Activated CD4-positive, CD25-positive, alpha-beta regulatory T cell treated with anti-CD3 and anti-CD28 coated beads, Interleukin-2, amount 50 U/mL, for 16 hours (primary cell): Measurements from ENCODE around the gene FKBP7.
"Not testable (repeated sequence)": the region's sequence is repeated elsewhere in the genome, so short reads cannot be mapped to it uniquely, and the experiment has no call there.

Source experiments
- DNase-seq: peaks from one replicate; pipeline ENCODE4 v3.0.0-alpha.2; 2020; ENCODE audit warnings: low read depth, low spot score

Gene FKBP7

DNA sequence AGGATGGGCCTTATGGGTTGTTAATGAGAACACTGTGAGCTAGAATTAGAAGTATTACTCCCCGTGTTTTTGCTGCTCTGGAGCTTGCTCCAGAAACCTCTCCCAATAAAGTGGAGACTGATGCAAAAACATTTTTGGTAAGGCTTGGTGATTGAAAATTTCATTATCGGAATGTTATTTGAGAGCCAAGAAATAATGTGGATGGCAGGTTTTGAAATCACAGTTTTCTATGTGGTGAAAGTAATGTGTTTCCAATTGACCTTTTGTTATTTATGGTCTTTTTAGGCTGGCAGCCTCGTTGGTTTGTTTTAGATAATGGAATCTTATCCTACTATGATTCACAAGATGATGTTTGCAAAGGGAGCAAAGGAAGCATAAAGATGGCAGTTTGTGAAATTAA, 7.0 kb upstream of the FKBP7 start:
- no peak for DNase-seq

DNA sequence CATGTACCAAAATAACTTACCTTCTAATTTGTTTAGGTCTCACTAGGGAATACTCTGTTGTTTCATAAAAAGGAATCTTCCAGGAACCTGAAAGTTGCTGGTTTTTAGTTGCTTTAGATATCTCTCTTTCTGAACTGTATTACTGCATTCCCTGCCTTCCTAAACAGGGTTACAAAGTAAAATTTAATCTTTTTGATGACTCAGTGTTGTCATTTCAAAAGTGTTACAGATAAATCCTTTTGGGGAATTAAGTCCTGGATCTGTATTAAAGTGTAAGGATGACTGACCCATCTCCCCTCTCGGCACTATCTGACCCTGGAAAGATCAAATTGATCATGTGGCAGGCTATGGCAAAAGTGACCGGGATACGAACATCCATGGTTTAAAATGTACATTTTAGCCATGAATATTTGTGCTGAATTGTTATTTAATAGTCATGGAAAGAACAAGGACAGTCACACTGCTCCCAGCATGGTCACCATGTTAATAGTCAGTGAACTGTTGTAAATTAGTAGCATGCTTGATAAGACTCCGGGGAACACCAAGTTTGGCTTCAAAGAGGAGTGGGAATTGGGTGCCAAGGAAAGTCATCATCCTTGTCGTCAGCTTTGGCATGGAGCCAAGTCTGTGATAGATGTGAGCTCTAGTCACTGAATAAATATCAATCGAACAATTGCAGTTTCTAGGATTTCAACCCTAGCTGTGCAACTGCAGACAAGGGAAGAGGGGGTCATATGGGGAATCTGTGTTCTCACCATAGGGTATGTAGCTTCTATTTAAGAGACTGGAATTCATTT, 6.0 kb upstream of the FKBP7 start:
- no peak for DNase-seq

GRCh38 chr2:178482437-178482836, 4.0 kb upstream of the FKBP7 start:
- no peak for DNase-seq

GRCh38 chr2:178480227-178481181, 2.1 kb upstream of the FKBP7 start, which contains the start of gene PLEKHA3:
TSS of gene PLEKHA3 (plus strand) at chr2:178480457. CDS start at chr2:178480870, 413 bp downstream.
- peak; percentile 62 for DNase-seq

DNA sequence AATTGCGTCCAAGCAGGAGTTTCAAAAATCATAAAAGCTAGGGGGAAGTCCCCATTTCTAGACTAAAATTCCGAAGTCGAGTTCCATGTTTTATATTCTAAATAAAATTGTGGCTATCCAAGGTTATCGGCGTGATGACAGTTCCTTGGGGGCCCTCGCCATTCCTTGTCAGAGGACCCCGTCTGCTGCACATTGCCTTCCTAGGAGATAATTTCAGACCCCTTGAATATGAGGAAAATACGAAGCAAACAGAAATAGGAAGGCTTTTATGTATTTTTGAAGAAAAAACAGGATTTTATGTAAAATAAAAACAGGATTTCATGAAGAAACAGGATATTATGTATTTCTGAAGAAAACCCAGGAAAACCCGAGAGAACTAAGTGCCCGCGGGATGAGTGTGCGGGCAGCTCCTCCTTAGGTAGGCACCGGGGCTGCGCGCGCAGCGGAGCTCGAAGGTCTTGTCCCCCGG, 1.4 kb upstream of the FKBP7 start:
- DNase-seq, result no peak

- DNase-seq, result no peak
These were observed 846 bp upstream of the FKBP7 start for GRCh38 chr2:178479275-178479616.

- DNase-seq, result no peak
These were observed 316 bp downstream of the FKBP7 start for GRCh38 chr2:178478130-178478438.

GRCh38 chr2:178477443-178478129, 814 bp downstream of the FKBP7 start:
- DNase-seq, result no peak

DNA sequence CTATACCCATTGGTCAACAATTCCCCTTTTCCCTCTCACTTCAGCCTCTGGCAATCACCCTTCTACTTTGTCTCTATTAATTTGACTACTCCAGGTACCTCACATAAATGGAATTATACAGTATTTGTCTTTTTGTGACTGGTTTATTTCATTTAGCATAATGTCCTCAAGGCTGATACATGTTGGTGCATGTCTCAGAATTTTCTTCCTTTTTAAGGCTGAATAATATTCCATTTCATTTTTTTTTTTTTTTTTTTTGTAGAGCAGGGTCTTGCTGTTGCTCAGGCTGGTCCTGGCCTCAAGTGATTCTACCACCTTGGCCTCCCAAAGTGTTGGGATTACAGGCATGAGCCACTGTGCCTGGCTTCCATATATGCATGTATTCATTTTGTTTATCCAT, 1.9 kb downstream of the FKBP7 start:
- DNase-seq, result no peak

DNA sequence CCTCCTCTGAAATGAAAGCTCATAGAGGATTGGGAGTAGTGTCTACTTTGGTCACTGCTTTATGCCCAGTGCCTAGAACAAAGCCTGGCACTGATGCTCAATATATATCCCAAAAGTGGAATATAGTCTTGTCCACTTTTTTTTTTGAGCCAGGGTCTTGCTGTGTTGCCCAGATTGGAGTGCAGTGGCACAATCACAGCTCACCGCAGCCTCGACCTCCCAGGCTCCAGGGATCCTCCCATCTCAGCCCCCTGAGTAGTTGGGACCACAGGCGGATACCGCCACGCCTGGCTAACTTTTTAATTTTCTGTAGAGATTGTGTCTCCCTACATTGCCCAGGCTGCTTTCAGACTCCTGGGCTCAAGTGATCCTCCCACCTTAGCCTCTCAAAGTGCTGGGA, 3.8 kb downstream of the FKBP7 start:
- no peak for DNase-seq

DNA sequence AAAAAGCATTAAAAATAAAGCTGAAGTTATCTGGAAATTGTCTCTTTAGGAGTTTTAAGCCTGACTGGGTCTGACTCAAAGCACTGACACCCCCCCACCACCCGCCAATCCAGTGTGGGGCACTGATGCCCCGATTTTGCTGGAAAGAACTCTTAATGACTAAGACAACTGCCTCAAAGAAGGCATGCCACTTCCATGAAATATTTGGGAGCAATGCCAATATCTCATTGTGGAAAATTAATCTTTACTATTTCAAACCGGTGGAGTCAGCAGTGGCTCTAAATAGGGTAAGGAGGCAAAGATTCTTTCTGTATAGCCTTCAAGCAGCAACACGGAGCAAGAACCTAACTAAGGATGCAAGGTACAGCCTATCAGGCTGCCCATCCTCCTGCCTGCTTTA, 4.5 kb downstream of the FKBP7 start:
- no peak for DNase-seq

GRCh38 chr2:178473373-178473772, 5.0 kb downstream of the FKBP7 start:
- no peak for DNase-seq

DNA sequence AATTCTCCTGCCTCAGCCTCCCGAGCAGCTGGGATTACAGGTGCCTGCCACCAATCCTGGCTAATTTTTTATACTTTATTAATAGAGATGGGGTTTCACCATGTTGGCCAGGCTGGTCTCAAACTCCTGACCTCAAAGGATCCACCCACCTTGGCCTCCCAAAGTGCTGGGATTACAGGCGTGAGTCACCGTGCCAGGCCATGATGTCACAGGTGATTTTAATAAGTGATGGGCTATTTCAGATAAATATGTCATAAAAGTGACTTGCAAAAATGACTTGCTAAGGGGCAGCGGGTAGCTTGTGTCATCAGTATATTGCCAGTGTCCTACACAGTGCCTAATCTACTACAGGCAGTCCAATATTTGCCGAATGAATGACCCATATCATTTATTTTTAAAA, 7.1 kb downstream of the FKBP7 start:
- DNase-seq, result not testable (repeated sequence)

DNA sequence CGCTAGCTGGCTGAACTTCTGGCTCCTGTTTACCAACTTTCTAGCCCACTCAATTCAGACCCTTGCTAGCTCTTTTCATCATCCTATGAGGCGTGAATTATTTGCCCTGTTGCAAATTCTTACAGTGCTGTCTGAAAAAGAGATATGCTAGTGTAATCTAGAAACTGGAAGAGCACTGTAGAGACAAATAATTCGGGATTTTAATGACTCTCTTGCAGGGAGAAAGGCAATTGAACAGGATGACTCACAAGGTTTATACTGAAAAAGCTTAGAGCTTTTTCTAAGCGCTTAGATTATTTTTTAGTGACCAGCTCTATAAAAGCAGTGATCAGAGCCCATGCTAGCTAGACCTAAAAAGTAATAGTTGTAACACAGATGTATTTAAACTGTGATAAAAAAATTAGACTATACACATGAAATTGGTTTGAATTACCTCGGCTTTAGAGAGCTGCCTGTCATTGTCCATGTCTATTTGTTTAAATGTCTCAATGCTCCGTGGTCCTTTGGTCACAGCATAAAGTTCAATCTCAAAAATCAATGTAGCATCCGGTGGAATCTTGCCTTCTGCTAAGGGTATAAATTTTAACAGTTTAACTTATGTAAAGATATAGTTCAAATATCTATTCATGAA, 9.1 kb downstream of the FKBP7 start:
- no peak for DNase-seq

DNA sequence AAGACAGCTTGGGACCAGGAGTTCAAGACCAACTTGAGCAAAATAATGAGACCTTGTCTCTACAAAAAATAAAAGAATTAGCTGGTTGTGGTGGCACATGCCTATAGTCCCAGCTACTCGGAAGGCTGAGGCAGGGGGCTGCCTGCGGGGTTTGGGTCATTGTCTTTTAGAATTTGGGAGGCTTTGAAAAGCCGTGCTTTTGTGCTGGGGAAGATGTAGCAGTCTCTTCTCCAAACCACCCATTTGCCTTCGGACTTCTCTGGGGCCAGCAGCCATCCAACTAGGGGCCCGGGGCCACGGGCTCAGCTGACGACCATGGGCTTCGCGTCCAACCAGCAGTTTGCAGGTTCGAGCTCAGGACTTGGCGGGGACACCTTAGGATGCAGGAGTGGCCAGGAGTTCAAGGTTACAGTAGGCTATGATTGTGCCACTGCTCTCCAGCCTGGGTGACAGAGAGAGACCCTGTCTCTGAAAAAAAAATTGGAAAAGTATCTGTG, 21.0 kb downstream of the FKBP7 start:
- DNase-seq, result no peak

DNA sequence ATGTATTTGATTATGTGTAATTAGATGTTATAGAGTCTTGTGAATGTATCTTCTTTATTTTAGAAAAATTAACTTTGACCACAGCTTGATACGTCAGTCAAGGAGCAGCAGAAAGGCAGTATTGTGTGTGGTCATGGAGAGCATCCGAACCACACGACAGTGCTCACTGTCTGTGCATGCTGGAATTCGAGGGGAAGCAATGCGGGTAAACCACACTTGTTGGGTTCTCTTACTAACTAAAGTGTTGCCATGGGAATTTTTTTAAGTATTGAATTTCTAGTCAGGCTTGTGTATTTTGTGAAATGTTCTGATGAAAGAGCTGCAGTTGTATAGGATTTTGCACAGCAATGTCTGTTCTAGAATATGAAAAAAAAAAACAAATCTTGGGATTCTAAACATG, 22.5 kb downstream of the FKBP7 start:
- no peak for DNase-seq

DNA sequence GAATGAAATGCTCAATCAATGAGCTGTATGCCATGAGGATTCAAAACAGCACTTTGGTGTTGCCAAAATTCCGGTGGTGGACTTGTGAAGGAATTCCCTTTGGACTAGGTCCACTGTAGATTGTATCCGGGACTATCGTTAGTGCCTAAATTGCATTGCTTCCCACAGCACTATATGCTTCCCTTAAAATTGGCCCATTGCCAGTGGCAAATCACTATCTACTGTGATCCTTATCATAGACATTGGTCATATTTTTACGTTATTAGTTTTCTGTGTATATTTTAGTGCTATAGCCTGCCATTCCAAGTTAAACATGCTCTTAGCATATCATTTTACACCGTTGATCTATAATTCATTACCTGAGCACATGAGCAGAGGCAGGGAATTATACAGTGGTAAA, 25.5 kb downstream of the FKBP7 start:
- no peak for DNase-seq

- no peak for DNase-seq
These were observed 26.1 kb downstream of the FKBP7 start for GRCh38 chr2:178452334-178452733.

- peak; percentile 87 for DNase-seq
These were observed 27.4 kb downstream of the FKBP7 start, which contains the start of the genes PJVK and PRKRA for GRCh38 chr2:178450774-178451525. TSS of gene PJVK (plus strand) at chr2:178451378. CDS start at chr2:178453410, 2,032 bp downstream. TSS of gene PRKRA (minus strand) at chr2:178451175. CDS start at chr2:178451030, 145 bp downstream.

GRCh38 chr2:178450524-178450773, 28.0 kb downstream of the FKBP7 start:
- DNase-seq, result peak; percentile 59
